Breast epithelium (tissue), 4 donors: ENCODE data around the gene NRXN2. TPM values are rescaled to one million over a fixed set of nuclear protein-coding genes. Genes with fewer than 3 reads are reported as not detected.

Experiments used
- DNase-seq, 2 donors: peaks; one replicate each; pipeline ENCODE4 v3.0.0-alpha.2; 2019; ENCODE audit warnings: low spot score in 2 of 2
- H3K27ac ChIP-seq, 2 donors: fragments of 200-600 bp; sonication (generic) in 1 of 2; one replicate each; pipeline ENCODE4 v1.5.1; 2016 to 2019; ENCODE audit warnings: mild to moderate bottlenecking in 1 of 2
- H3K27me3 ChIP-seq, 2 donors: fragments of 200-600 bp; sonication (generic) in 1 of 2; one replicate each; pipeline versions ENCODE4 v1.5.1 to v1.6.0; 2017 to 2019; ENCODE audit warnings: control low read depth in 1 of 2, mild to moderate bottlenecking in 1 of 2
- H3K36me3 ChIP-seq: fragments of 200-600 bp; one replicate; pipeline ENCODE4 v1.5.1; 2019
- H3K4me1 ChIP-seq, 2 donors: fragments of 200-600 bp; sonication (generic); one replicate each; pipeline ENCODE4 v1.5.1; 2016 to 2019; ENCODE audit warnings: control low read depth in 1 of 2
- H3K4me3 ChIP-seq, 3 donors: fragments of 200-600 bp; sonication (generic); 1 replicate in 2 of 3; 2 replicates in 1 of 3; pipeline ENCODE4 v1.5.1; 2016 to 2019; ENCODE audit warnings: mild to moderate bottlenecking in 3 of 3, moderate library complexity in 2 of 3
- H3K9me3 ChIP-seq, 2 donors: fragments of 200-600 bp; sonication (generic) in 1 of 2; one replicate each; pipeline ENCODE4 v1.5.1; 2016 to 2019; ENCODE audit warnings: control low read depth in 1 of 2
- CTCF ChIP-seq, 3 donors: fragments of 450-650 bp; IDR thresholded peaks; one replicate each; pipeline ENCODE4 v1.5.1; 2016 to 2017; ENCODE audit warnings: antibody characterized with exemption in 3 of 3, mild to moderate bottlenecking in 3 of 3, moderate library complexity in 3 of 3
- POLR2A ChIP-seq: fragments of 450-650 bp; IDR thresholded peaks from one replicate; pipeline ENCODE4 v1.6.1; 2016; ENCODE audit warnings: antibody characterized with exemption, mild to moderate bottlenecking, moderate library complexity
- POLR2AphosphoS5 ChIP-seq, 3 donors: sonication (generic); formaldehyde crosslinking; IDR thresholded peaks; one replicate each; pipeline ENCODE4 v1.6.1; 2017; ENCODE audit warnings: antibody characterized with exemption in 3 of 3
- intact Hi-C: fragments of 100-400 bp; cut with DNase I; formaldehyde crosslinking; loops from one replicate; pipeline ENCODE4 v1.15.1; 2023; ENCODE audit warnings: low total_unique reads
- total RNA-seq, 3 donors: library from RNA; depleted of rRNA; stranded (reverse); fragments of >200 nt; gene quantifications; one replicate each; pipeline ENCODE4 v1.1.0, GENCODE V29; 2016

NRXN2 gene
- total RNA-seq, 3 donors from 2014 or later = 1.8 to 4.3 (median 3.5) TPM

- DNase-seq = no peak
Observed at GRCh38 chr11:64604458-64605243, 118.3 kb downstream of the NRXN2 start.

GRCh38 chr11:64603411-64604110 lies 119.4 kb downstream of the NRXN2 start:
- TF ChIP-seq POLR2AphosphoS5 (IDR thresholded peaks at IDR 0.05) (no peak), POLR2A (no peak)
- no peaks in the 10 kb centered on the region for H3K27me3 ChIP-seq
- intact Hi-C loops = no loop called here
- no peaks in the 10 kb centered on the region for H3K9me3 ChIP-seq
- no peaks in the 10 kb centered on the region for H3K4me1 ChIP-seq
- H3K27ac ChIP-seq = no peak overlapping the region
- no peaks in the 10 kb centered on the region for H3K36me3 ChIP-seq
- DNase-seq = no peak
- H3K4me3 ChIP-seq = no peak overlapping the region

More at GRCh38 chr11:64604458-64605243, 118.3 kb downstream of the NRXN2 start:
- Histone ChIP-seq H3K27me3 (no peaks in the 10 kb centered on the region), H3K36me3 (no peaks in the 10 kb centered on the region), H3K9me3 (no peaks in the 10 kb centered on the region), H3K4me3 (no peak overlapping the region), H3K27ac (no peak overlapping the region), H3K4me1 (no peaks in the 10 kb centered on the region)
- no peak for TF ChIP-seq POLR2A
- TF ChIP-seq CTCF (IDR thresholded peaks at IDR 0.05) = no peak
- no peak for TF ChIP-seq POLR2AphosphoS5 (IDR thresholded peaks at IDR 0.05)
- intact Hi-C loops = no loop called here

GRCh38 chr11:64602466-64603070 lies 120.4 kb downstream of the NRXN2 start:
- DNase-seq = no peak
- Histone ChIP-seq H3K4me1 (no peaks in the 10 kb centered on the region), H3K27me3 (no peaks in the 10 kb centered on the region), H3K9me3 (no peaks in the 10 kb centered on the region), H3K27ac (no peak overlapping the region), H3K4me3 (no peak overlapping the region), H3K36me3 (no peaks in the 10 kb centered on the region)
- TF ChIP-seq POLR2AphosphoS5 (IDR thresholded peaks at IDR 0.05) (no peak), CTCF (IDR thresholded peaks at IDR 0.05) (no peak), POLR2A (no peak)
- intact Hi-C loops = no loop called here

GRCh38 chr11:64601605-64602465 lies 121.2 kb downstream of the NRXN2 start:
- Histone ChIP-seq H3K27me3 (no peaks in the 10 kb centered on the region), H3K4me3 (no peak overlapping the region), H3K27ac (no peak overlapping the region), H3K36me3 (no peaks in the 10 kb centered on the region), H3K9me3 (no peaks in the 10 kb centered on the region), H3K4me1 (no peaks in the 10 kb centered on the region)
- DNase-seq = no peak
- intact Hi-C loops = no loop called here
- TF ChIP-seq POLR2AphosphoS5 (IDR thresholded peaks at IDR 0.05) (no peak), CTCF (IDR thresholded peaks at IDR 0.05) (no peak), POLR2A (no peak)

GRCh38 chr11:64600281-64600992 lies 122.6 kb downstream of the NRXN2 start:
- intact Hi-C loops = no loop called here

More at GRCh38 chr11:64600281-64600992, 122.6 kb downstream of the NRXN2 start:
- Histone ChIP-seq H3K9me3 (no peaks in the 10 kb centered on the region), H3K27ac (no peak overlapping the region), H3K4me1 (no peaks in the 10 kb centered on the region), H3K4me3 (no peak overlapping the region), H3K36me3 (no peaks in the 10 kb centered on the region), H3K27me3 (no peaks in the 10 kb centered on the region)
- DNase-seq = no peak
- TF ChIP-seq POLR2AphosphoS5 (IDR thresholded peaks at IDR 0.05) (no peak), POLR2A (no peak), CTCF (IDR thresholded peaks at IDR 0.05) (no peak)
